ENCODE data around the gene NCOR2.
"Not testable (repeated sequence)": the region's sequence is repeated elsewhere in the genome, so short reads cannot be mapped to it uniquely, and the experiment has no call there.

The NCOR2 gene

GRCh38 chr12:124599074-124599999 is 31.9 kb upstream of the NCOR2 start:
- peak in 1 of 5 donors; percentile 28 for DNase-seq

- no peak for DNase-seq
Observed at GRCh38 chr12:124597041-124597440, 29.6 kb upstream of the NCOR2 start.

GRCh38 chr12:124595444-124595843 is 28.0 kb upstream of the NCOR2 start:
- no peak for DNase-seq

GRCh38 chr12:124594851-124595250 is 27.4 kb upstream of the NCOR2 start:
- DNase-seq = no peak

GRCh38 chr12:124593851-124594401 is 26.5 kb upstream of the NCOR2 start:
- DNase-seq = no peak

- no peak for DNase-seq
Observed at GRCh38 chr12:124593176-124593575, 25.8 kb upstream of the NCOR2 start.

- no peak for DNase-seq
Observed at GRCh38 chr12:124592481-124593160, 25.2 kb upstream of the NCOR2 start.

- DNase-seq = no peak
Observed at GRCh38 chr12:124592050-124592449, 24.6 kb upstream of the NCOR2 start.

GRCh38 chr12:124590447-124590846 is 23.0 kb upstream of the NCOR2 start:
- no peak for DNase-seq

GRCh38 chr12:124588751-124589267 is 21.4 kb upstream of the NCOR2 start:
- no peak for DNase-seq

GRCh38 chr12:124588018-124588634 is 20.7 kb upstream of the NCOR2 start:
- no peak for DNase-seq

- DNase-seq = no peak
Observed at GRCh38 chr12:124586756-124587155, 19.3 kb upstream of the NCOR2 start.

GRCh38 chr12:124584494-124584893 is 17.1 kb upstream of the NCOR2 start:
- DNase-seq = not testable (repeated sequence)

GRCh38 chr12:124583854-124584253 is 16.4 kb upstream of the NCOR2 start:
- no peak for DNase-seq

- no peak for DNase-seq
Observed at GRCh38 chr12:124582108-124582424, 14.7 kb upstream of the NCOR2 start.

- DNase-seq = no peak
Observed at GRCh38 chr12:124581307-124582107, 14.1 kb upstream of the NCOR2 start.

- no peak for DNase-seq
Observed at GRCh38 chr12:124579921-124580517, 12.6 kb upstream of the NCOR2 start.

- DNase-seq = no peak
Observed at GRCh38 chr12:124578854-124579253, 11.4 kb upstream of the NCOR2 start.

- DNase-seq = no peak
Observed at GRCh38 chr12:124578445-124578844, 11.0 kb upstream of the NCOR2 start.

GRCh38 chr12:124577986-124578385 is 10.6 kb upstream of the NCOR2 start:
- DNase-seq = no peak

- no peak for DNase-seq
Observed at GRCh38 chr12:124577374-124577773, 10.0 kb upstream of the NCOR2 start.
